Upper lobe of left lung (tissue), 6 donors: ENCODE measurements around the gene TRAK2. TPM values are rescaled to one million over a fixed set of nuclear protein-coding genes. Genes with fewer than 3 reads are reported as not detected.

Experiments used
- ATAC-seq, 2 donors: fragments of 200-7000 bp; cut with Tn5 transposase; one replicate each; pipeline ENCODE4 v1.9.1; 2022; ENCODE audit warnings: mild to moderate bottlenecking in 2 of 2, moderate library complexity in 2 of 2; ENCODE audit not compliant: low FRiP score in 2 of 2
- DNase-seq, 2 donors: peaks; one replicate each; pipeline ENCODE4 v3.0.0-alpha.2; 2019 to 2020
- H3K27ac ChIP-seq, 4 donors: fragments of 200-600 bp; sonication (generic); one replicate each; pipeline ENCODE4 v1.5.1; 2016 to 2019
- H3K27me3 ChIP-seq, 4 donors: fragments of 200-600 bp; sonication (generic); one replicate each; pipeline ENCODE4 v1.5.1; 2017 to 2019
- H3K36me3 ChIP-seq, 4 donors: fragments of 200-600 bp; sonication (generic); one replicate each; pipeline ENCODE4 v1.5.1; 2016 to 2019
- H3K4me1 ChIP-seq, 4 donors: fragments of 200-600 bp; sonication (generic); one replicate each; pipeline ENCODE4 v1.5.1; 2018 to 2019
- H3K4me3 ChIP-seq, 4 donors: fragments of 200-600 bp; sonication (generic); one replicate each; pipeline ENCODE4 v1.5.1; 2017 to 2019; ENCODE audit warnings: mild to moderate bottlenecking in 2 of 4, moderate library complexity in 1 of 4
- H3K9me3 ChIP-seq, 4 donors: fragments of 200-600 bp; sonication (generic); one replicate each; pipeline ENCODE4 v1.5.1; 2018 to 2019
- CTCF ChIP-seq, 6 experiments: fragments of 450-650 bp in 4 of 6; fragments of 200-600 bp in 2 of 6; sonication (generic) in 2 of 6; IDR thresholded peaks; one replicate each; pipeline ENCODE4 v1.5.1; 2016 to 2019; ENCODE audit warnings: antibody characterized with exemption in 6 of 6
- EP300 ChIP-seq, 4 donors: sonication (generic); formaldehyde crosslinking; IDR thresholded peaks; one replicate each; pipeline ENCODE4 v1.5.1; 2017; ENCODE audit warnings: antibody characterized with exemption in 4 of 4, control low read depth in 2 of 4
- POLR2A ChIP-seq, 4 donors: fragments of 450-650 bp; IDR thresholded peaks; one replicate each; pipeline ENCODE4 v1.5.1; 2016 to 2017; ENCODE audit warnings: antibody characterized with exemption in 4 of 4, mild to moderate bottlenecking in 2 of 4
- POLR2AphosphoS5 ChIP-seq, 2 donors: sonication (generic); formaldehyde crosslinking; IDR thresholded peaks; one replicate each; pipeline ENCODE4 v1.5.1; 2017; ENCODE audit warnings: antibody characterized with exemption in 2 of 2
- WGBS, 2 donors: methylation state at CpG; one replicate each; pipeline ENCODE4 v1.1.5; 2017 to 2018; 5-methylcytosine and 5-hydroxymethylcytosine counted together
- small RNA-seq, 4 donors: library from RNA; depleted of rRNA; stranded (forward); fragments of <200 nt; gene quantifications; one replicate each; pipeline ENCODE3, GENCODE V24; 2016
- total RNA-seq, 6 donors: library from RNA; depleted of rRNA in 4 of 6; stranded (reverse); fragments of >200 nt in 4 of 6; gene quantifications; one replicate each; pipeline versions ENCODE4 v1.1.0 to v1.2.1, GENCODE V29; 2016 to 2021
- donor health status: DM: no; HTN: no; CAD: no; lungs with moderate emphysema.
- donor health status: DM: no; HTN: yes; CAD: no; lungs with severe emphysema.

The TRAK2 gene
- total RNA-seq, 6 donors from 2014 or later, result 23.5 to 58.7 (median 47.0) TPM

DNA sequence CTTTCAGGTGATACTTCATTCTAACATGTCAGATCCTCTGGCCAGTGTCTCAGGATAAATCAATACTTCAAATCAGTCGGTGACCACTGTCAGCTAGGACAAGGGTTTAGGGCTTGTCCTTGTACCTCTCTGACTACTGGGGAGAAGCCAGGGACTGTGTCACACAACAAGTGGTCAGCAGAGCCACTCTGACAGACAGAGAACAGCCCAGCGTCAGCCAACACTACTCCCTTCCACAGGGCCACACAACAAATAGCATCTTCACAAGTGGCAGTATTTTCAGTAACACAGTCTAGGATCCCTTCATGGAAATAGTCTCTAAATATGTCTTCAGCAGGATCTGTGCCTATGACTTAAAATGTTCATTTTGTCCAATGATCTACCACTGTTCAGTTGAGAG, 108.3 kb downstream of the TRAK2 start:
- Histone ChIP-seq H3K9me3 (no peaks in the 10 kb centered on the region), H3K4me1 (no peaks in the 10 kb centered on the region), H3K36me3 (peaks cover 0 to 17% (median 0%) of the 10 kb centered on the region in 4 donors), H3K27ac (no peak overlapping the region), H3K27me3 (no peaks in the 10 kb centered on the region), H3K4me3 (no peak overlapping the region)
- TF ChIP-seq POLR2AphosphoS5 (IDR thresholded peaks at IDR 0.05), result no peak
- TF ChIP-seq POLR2A (IDR thresholded peaks at IDR 0.05), result no peak
- TF ChIP-seq CTCF (IDR thresholded peaks at IDR 0.05), result no peak
- TF ChIP-seq EP300 (IDR thresholded peaks at IDR 0.05), result no peak
- no peak for ATAC-seq
- DNase-seq, result no peak
- 84 to 100% methylated on average over 2 of the region's 2 CpGs for WGBS, 2 donors

DNA sequence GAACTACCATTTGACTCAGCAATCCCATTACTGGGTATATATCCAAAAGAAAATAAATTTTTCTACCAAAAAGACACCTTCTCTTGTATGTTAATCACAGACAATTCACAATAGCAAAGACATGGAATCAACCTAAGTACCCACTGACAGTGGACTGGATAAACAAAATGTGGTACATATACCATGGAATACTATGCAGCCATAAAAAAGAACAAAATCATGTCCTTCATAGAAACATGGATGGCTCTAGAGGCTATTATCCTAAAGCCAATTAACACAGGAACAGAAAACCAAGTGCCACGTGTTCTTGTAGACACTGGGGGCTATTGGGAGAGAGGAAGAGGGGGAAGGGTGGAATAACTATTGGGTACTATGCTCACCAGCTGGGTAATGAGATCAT, 121.8 kb downstream of the TRAK2 start:
- H3K4me1 ChIP-seq, result no peaks in the 10 kb centered on the region
- H3K36me3 ChIP-seq, result no peaks in the 10 kb centered on the region
- no peaks in the 10 kb centered on the region for H3K9me3 ChIP-seq
- no peak overlapping the region for H3K4me3 ChIP-seq
- ATAC-seq (no peak), DNase-seq (no peak)
- H3K27me3 ChIP-seq, result no peaks in the 10 kb centered on the region
- TF ChIP-seq EP300 (IDR thresholded peaks at IDR 0.05) (no peak), POLR2AphosphoS5 (IDR thresholded peaks at IDR 0.05) (no peak), POLR2A (IDR thresholded peaks at IDR 0.05) (no peak), CTCF (IDR thresholded peaks at IDR 0.05) (no peak)
- H3K27ac ChIP-seq, result no peak overlapping the region
- 43 to 46% methylated on average over 1 of the region's 1 CpG for WGBS, 2 donors

DNA sequence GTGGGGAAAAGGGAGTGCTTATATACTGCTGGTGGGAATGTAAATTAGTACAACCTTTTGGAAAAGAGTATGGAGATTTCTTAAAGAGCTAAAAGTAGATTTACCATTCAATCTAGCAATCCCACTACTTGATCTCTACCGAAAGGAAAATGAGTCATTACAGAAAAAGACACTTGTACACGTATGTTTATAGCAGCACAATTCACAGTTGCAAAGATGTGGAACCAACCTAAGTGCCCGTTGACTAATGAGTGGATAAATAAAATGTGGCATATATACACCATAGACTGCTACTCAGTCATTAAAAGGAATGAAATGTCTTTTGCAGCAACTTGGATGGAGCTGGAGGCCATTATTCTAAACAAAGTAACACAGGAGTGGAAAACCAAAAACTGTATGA, 123.6 kb downstream of the TRAK2 start:
- DNase-seq (no peak), ATAC-seq (no peak)
- H3K9me3 ChIP-seq, result peaks cover 0 to 12% (median 7%) of the 10 kb centered on the region in 4 donors
- 88% methylated on average over 3 of the region's 3 CpGs for WGBS, 2 donors
- no peaks in the 10 kb centered on the region for H3K27me3 ChIP-seq
- no peak overlapping the region for H3K4me3 ChIP-seq
- no peak overlapping the region for H3K27ac ChIP-seq
- no peaks in the 10 kb centered on the region for H3K4me1 ChIP-seq
- TF ChIP-seq CTCF (IDR thresholded peaks at IDR 0.05) (no peak), EP300 (IDR thresholded peaks at IDR 0.05) (no peak), POLR2A (IDR thresholded peaks at IDR 0.05) (no peak), POLR2AphosphoS5 (IDR thresholded peaks at IDR 0.05) (no peak)
- H3K36me3 ChIP-seq, result no peaks in the 10 kb centered on the region

Small RNAs within 50 kb of the gene (small RNA-seq; reads per million reads assigned to genes)
- gene RF00019, result 0 reads per million in 4 donors

Other genes with a start within 250 kb of the TRAK2 start
- 10 to 100 TPM; 23.7 to 81.7 (median 40.6) TPM for gene CASP8, start 190.9 kb downstream of the TRAK2 start, total RNA-seq
- 10 to 100 TPM in 2 of 6 donors, 1 to 10 TPM in 4; 1.1 to 19.4 (median 6.7) TPM for gene FLACC1, start 94.1 kb downstream of the TRAK2 start, total RNA-seq
- 10 to 100 TPM in 5 of 6 donors, 1 to 10 TPM in 1; 6.8 to 36.2 (median 21.7) TPM for gene STRADB, start 282 bp upstream of the TRAK2 start, total RNA-seq
- 10 to 100 TPM in 5 of 6 donors, 1 to 10 TPM in 1; 8.2 to 17.0 (median 13.9) TPM for gene TMEM237, start 192.0 kb upstream of the TRAK2 start, total RNA-seq
- gene MPP4, start 247.2 kb upstream of the TRAK2 start, total RNA-seq, result 1 to 10 TPM in 1 of 6 donors, under 1 TPM in 4, not detected in 1; 0.13 to 2.1 (median 0.15) TPM